Upper lobe of left lung (tissue), 6 donors: ENCODE results near the gene STOX2. TPM values are rescaled to one million over a fixed set of nuclear protein-coding genes. Genes with fewer than 3 reads are reported as not detected.

Experiments used
- ATAC-seq, 2 donors: fragments of 200-7000 bp; cut with Tn5 transposase; one replicate each; pipeline ENCODE4 v1.9.1; 2022; ENCODE audit warnings: mild to moderate bottlenecking in 2 of 2, moderate library complexity in 2 of 2; ENCODE audit not compliant: low FRiP score in 2 of 2
- DNase-seq, 2 donors: peaks; one replicate each; pipeline ENCODE4 v3.0.0-alpha.2; 2019 to 2020
- H3K27ac ChIP-seq, 4 donors: fragments of 200-600 bp; sonication (generic); one replicate each; pipeline ENCODE4 v1.5.1; 2016 to 2019
- H3K27me3 ChIP-seq, 4 donors: fragments of 200-600 bp; sonication (generic); one replicate each; pipeline ENCODE4 v1.5.1; 2017 to 2019
- H3K36me3 ChIP-seq, 4 donors: fragments of 200-600 bp; sonication (generic); one replicate each; pipeline ENCODE4 v1.5.1; 2016 to 2019
- H3K4me1 ChIP-seq, 4 donors: fragments of 200-600 bp; sonication (generic); one replicate each; pipeline ENCODE4 v1.5.1; 2018 to 2019
- H3K4me3 ChIP-seq, 4 donors: fragments of 200-600 bp; sonication (generic); one replicate each; pipeline ENCODE4 v1.5.1; 2017 to 2019; ENCODE audit warnings: mild to moderate bottlenecking in 2 of 4, moderate library complexity in 1 of 4
- H3K9me3 ChIP-seq, 4 donors: fragments of 200-600 bp; sonication (generic); one replicate each; pipeline ENCODE4 v1.5.1; 2018 to 2019
- CTCF ChIP-seq, 6 experiments: fragments of 450-650 bp in 4 of 6; fragments of 200-600 bp in 2 of 6; sonication (generic) in 2 of 6; IDR thresholded peaks; one replicate each; pipeline ENCODE4 v1.5.1; 2016 to 2019; ENCODE audit warnings: antibody characterized with exemption in 6 of 6
- EP300 ChIP-seq, 4 donors: sonication (generic); formaldehyde crosslinking; IDR thresholded peaks; one replicate each; pipeline ENCODE4 v1.5.1; 2017; ENCODE audit warnings: antibody characterized with exemption in 4 of 4, control low read depth in 2 of 4
- POLR2A ChIP-seq, 4 donors: fragments of 450-650 bp; IDR thresholded peaks; one replicate each; pipeline ENCODE4 v1.5.1; 2016 to 2017; ENCODE audit warnings: antibody characterized with exemption in 4 of 4, mild to moderate bottlenecking in 2 of 4
- POLR2AphosphoS5 ChIP-seq, 2 donors: sonication (generic); formaldehyde crosslinking; IDR thresholded peaks; one replicate each; pipeline ENCODE4 v1.5.1; 2017; ENCODE audit warnings: antibody characterized with exemption in 2 of 2
- WGBS, 2 donors: methylation state at CpG; one replicate each; pipeline ENCODE4 v1.1.5; 2017 to 2018; 5-methylcytosine and 5-hydroxymethylcytosine counted together
- total RNA-seq, 6 donors: library from RNA; depleted of rRNA in 4 of 6; stranded (reverse); fragments of >200 nt in 4 of 6; gene quantifications; one replicate each; pipeline versions ENCODE4 v1.1.0 to v1.2.1, GENCODE V29; 2016 to 2021
- donor health status: DM: no; HTN: no; CAD: no; lungs with moderate emphysema.
- donor health status: DM: no; HTN: yes; CAD: no; lungs with severe emphysema.

The STOX2 gene
- total RNA-seq, 6 donors from 2014 or later, result 10.1 to 49.2 (median 24.1) TPM

GRCh38 chr4:183967266-183967665 lies 62.2 kb downstream of the STOX2 start:
- Histone ChIP-seq H3K4me3 (no peak overlapping the region), H3K4me1 (peaks cover 0 to 7% (median 0%) of the 10 kb centered on the region in 4 donors), H3K27ac (no peak overlapping the region), H3K9me3 (no peaks in the 10 kb centered on the region), H3K36me3 (no peaks in the 10 kb centered on the region), H3K27me3 (no peaks in the 10 kb centered on the region)
- WGBS, 2 donors, result 84 to 90% methylated on average over 11 of the region's 11 CpGs
- TF ChIP-seq EP300 (IDR thresholded peaks at IDR 0.05) (no peak), POLR2A (IDR thresholded peaks at IDR 0.05) (no peak), CTCF (IDR thresholded peaks at IDR 0.05) (no peak), POLR2AphosphoS5 (IDR thresholded peaks at IDR 0.05) (no peak)
- ATAC-seq (no peak), DNase-seq (no peak)

GRCh38 chr4:183968502-183968901 lies 63.4 kb downstream of the STOX2 start:
- no peaks in the 10 kb centered on the region for H3K9me3 ChIP-seq
- WGBS, 2 donors, result 42 to 59% methylated on average over 6 of the region's 6 CpGs
- no peak for ATAC-seq
- H3K4me1 ChIP-seq, result peaks cover 0 to 7% (median 0%) of the 10 kb centered on the region in 4 donors
- no peaks in the 10 kb centered on the region for H3K36me3 ChIP-seq
- no peak overlapping the region for H3K27ac ChIP-seq
- TF ChIP-seq CTCF (IDR thresholded peaks at IDR 0.05), result no peak
- TF ChIP-seq POLR2A (IDR thresholded peaks at IDR 0.05), result no peak
- TF ChIP-seq EP300 (IDR thresholded peaks at IDR 0.05), result no peak
- no peak for TF ChIP-seq POLR2AphosphoS5 (IDR thresholded peaks at IDR 0.05)
- DNase-seq, result no peak
- no peak overlapping the region for H3K4me3 ChIP-seq
- H3K27me3 ChIP-seq, result no peaks in the 10 kb centered on the region

- Histone ChIP-seq H3K27me3 (no peaks in the 10 kb centered on the region), H3K27ac (no peak overlapping the region), H3K4me3 (no peak overlapping the region), H3K36me3 (no peaks in the 10 kb centered on the region), H3K9me3 (peaks cover 0 to 4% (median 2%) of the 10 kb centered on the region in 4 donors), H3K4me1 (peaks cover 0 to 7% (median 0%) of the 10 kb centered on the region in 4 donors)
- ATAC-seq (no peak), DNase-seq (no peak)
- WGBS, 2 donors, result 62 to 72% methylated on average over 5 of the region's 5 CpGs
- TF ChIP-seq EP300 (IDR thresholded peaks at IDR 0.05) (no peak), CTCF (IDR thresholded peaks at IDR 0.05) (no peak), POLR2AphosphoS5 (IDR thresholded peaks at IDR 0.05) (no peak), POLR2A (IDR thresholded peaks at IDR 0.05) (no peak)
Observed at GRCh38 chr4:183968931-183969330, 63.8 kb downstream of the STOX2 start.

- peaks cover 0 to 11% (median 6%) of the 10 kb centered on the region in 4 donors for H3K9me3 ChIP-seq
- H3K4me3 ChIP-seq, result no peak overlapping the region
- 91 to 98% methylated on average over 4 of the region's 4 CpGs for WGBS, 2 donors
- no peaks in the 10 kb centered on the region for H3K36me3 ChIP-seq
- no peak for ATAC-seq
- H3K27me3 ChIP-seq, result no peaks in the 10 kb centered on the region
- no peak for TF ChIP-seq EP300 (IDR thresholded peaks at IDR 0.05)
- TF ChIP-seq POLR2A (IDR thresholded peaks at IDR 0.05), result no peak
- no peak for TF ChIP-seq POLR2AphosphoS5 (IDR thresholded peaks at IDR 0.05)
- TF ChIP-seq CTCF (IDR thresholded peaks at IDR 0.05), result no peak
- H3K27ac ChIP-seq, result no peak overlapping the region
- peaks cover 0 to 7% (median 0%) of the 10 kb centered on the region in 4 donors for H3K4me1 ChIP-seq
- no peak for DNase-seq
Observed at GRCh38 chr4:183969596-183969995, 64.5 kb downstream of the STOX2 start.

GRCh38 chr4:183971929-183972490 lies 66.9 kb downstream of the STOX2 start:
- no peak for ATAC-seq
- Histone ChIP-seq H3K9me3 (peaks cover 0 to 12% (median 8%) of the 10 kb centered on the region in 4 donors), H3K4me3 (no peak overlapping the region), H3K4me1 (peaks cover 0 to 7% (median 0%) of the 10 kb centered on the region in 4 donors), H3K27ac (no peak overlapping the region), H3K27me3 (no peaks in the 10 kb centered on the region), H3K36me3 (no peaks in the 10 kb centered on the region)
- TF ChIP-seq POLR2A (IDR thresholded peaks at IDR 0.05), result no peak
- no peak for TF ChIP-seq CTCF (IDR thresholded peaks at IDR 0.05)
- TF ChIP-seq EP300 (IDR thresholded peaks at IDR 0.05), result no peak
- no peak for TF ChIP-seq POLR2AphosphoS5 (IDR thresholded peaks at IDR 0.05)
- DNase-seq, result no peak
- WGBS, 2 donors, result 27 to 36% methylated on average over 9 of the region's 9 CpGs
